Keratinocyte (primary cell): ENCODE data around the gene SRA1.

ENCODE experiments used
- EZH2 ChIP-seq: IDR thresholded peaks from one replicate; pipeline ENCODE4 v1.6.1; 2012; ENCODE audit warnings: inconsistent platforms, mild to moderate bottlenecking, low read length, moderate library complexity
- TF ChIP-seq, protein P1 (sequence below), 3 experiments: IDR thresholded peaks in 1 of 3; conservative IDR thresholded peaks in 1 of 3; optimal IDR thresholded peaks in 1 of 3; 2 replicates in 2 of 3; 3 replicates in 1 of 3; pipeline versions ENCODE3 to v1.5.1; 2011; ENCODE audit warnings: low read length in 3 of 3, mild to moderate bottlenecking in 3 of 3, moderate library complexity in 2 of 3, control low read depth in 1 of 3, inconsistent platforms in 1 of 3; ENCODE audit not compliant: insufficient read depth in 2 of 3; ENCODE audit errors: extremely low read depth in 1 of 3

DNA sequence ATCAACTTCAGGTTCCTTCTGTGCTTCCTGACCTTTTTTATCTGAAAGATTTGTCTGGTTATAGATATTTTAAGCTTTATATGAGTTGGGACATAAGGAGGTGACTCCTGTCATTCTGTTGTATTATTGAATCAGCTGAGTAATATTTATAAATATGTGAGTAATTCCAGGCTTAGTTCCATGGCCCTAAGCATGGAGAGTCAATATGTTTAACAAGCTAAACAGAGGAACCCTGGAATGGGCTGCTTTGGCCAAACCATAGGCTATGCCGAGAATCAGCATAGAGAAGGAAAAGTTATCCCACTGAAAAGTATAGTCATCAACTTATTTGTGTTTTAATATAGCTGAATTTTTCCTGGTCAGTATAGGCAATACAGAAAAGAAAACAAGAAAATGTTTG lies 17.0 kb downstream of the SRA1 start:
- TF ChIP-seq, protein P1, sequence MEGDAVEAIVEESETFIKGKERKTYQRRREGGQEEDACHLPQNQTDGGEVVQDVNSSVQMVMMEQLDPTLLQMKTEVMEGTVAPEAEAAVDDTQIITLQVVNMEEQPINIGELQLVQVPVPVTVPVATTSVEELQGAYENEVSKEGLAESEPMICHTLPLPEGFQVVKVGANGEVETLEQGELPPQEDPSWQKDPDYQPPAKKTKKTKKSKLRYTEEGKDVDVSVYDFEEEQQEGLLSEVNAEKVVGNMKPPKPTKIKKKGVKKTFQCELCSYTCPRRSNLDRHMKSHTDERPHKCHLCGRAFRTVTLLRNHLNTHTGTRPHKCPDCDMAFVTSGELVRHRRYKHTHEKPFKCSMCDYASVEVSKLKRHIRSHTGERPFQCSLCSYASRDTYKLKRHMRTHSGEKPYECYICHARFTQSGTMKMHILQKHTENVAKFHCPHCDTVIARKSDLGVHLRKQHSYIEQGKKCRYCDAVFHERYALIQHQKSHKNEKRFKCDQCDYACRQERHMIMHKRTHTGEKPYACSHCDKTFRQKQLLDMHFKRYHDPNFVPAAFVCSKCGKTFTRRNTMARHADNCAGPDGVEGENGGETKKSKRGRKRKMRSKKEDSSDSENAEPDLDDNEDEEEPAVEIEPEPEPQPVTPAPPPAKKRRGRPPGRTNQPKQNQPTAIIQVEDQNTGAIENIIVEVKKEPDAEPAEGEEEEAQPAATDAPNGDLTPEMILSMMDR (optimal IDR thresholded peaks at IDR 0.05 in 1 of 3, IDR thresholded peaks at IDR 0.05 in 1 of 3, conservative IDR thresholded peaks at IDR 0.05 in 1 of 3; ENCODE audit: extremely low read depth in 1 of 3, insufficient read depth in 2 of 3, low read length in 3 of 3), result no peak
- no peak for TF ChIP-seq EZH2
